ENCODE data around the gene FSD1.

The FSD1 gene

GRCh38 chr19:4354897-4355296, 50.5 kb downstream of the FSD1 start:
- no peak for TF ChIP-seq ZNF274 (IDR thresholded peaks at IDR 0.05; ENCODE audit: low read depth, low read length)
- no peak overlapping the region for H3K4me3 ChIP-seq (ENCODE audit: low read length)

DNA sequence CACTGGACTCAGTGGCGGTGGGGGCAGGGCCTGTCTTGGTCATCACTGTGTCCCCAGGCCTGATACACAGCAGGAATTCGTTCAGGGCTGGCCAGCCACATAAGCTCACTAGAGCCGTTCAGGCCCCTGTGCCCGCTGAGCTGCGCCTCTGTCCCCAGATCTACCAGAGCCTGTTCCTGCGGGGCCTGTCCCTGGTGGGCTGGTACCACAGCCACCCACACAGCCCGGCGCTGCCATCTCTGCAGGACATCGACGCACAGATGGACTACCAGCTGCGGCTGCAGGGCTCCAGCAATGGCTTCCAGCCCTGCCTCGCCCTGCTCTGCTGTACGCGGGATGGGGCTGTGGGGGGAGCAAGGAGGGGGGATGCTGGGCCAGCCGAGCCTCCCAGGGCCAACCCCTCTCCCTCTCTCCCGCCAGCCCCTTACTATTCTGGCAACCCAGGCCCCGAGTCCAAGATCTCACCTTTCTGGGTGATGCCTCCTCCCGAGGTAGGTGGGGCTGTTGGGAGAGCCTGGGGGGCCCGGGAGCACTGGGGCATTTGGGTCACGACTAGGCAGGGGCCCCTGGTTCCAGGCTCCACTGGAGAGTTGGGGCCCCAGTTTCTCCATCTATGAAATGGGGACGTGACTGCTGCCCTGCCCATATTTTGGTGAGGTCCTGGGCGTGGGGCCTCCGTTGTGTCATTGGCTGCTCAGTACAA, 52.8 kb downstream of the FSD1 start:
- no peak overlapping the region for H3K4me3 ChIP-seq (ENCODE audit: low read length)
- no peak for TF ChIP-seq ZNF274 (IDR thresholded peaks at IDR 0.05; ENCODE audit: low read depth, low read length)

- H3K4me3 ChIP-seq (ENCODE audit: low read length): no peak overlapping the region
- TF ChIP-seq ZNF274 (IDR thresholded peaks at IDR 0.05; ENCODE audit: low read depth, low read length): no peak
Observed at GRCh38 chr19:4357921-4358326, 53.5 kb downstream of the FSD1 start.

DNA sequence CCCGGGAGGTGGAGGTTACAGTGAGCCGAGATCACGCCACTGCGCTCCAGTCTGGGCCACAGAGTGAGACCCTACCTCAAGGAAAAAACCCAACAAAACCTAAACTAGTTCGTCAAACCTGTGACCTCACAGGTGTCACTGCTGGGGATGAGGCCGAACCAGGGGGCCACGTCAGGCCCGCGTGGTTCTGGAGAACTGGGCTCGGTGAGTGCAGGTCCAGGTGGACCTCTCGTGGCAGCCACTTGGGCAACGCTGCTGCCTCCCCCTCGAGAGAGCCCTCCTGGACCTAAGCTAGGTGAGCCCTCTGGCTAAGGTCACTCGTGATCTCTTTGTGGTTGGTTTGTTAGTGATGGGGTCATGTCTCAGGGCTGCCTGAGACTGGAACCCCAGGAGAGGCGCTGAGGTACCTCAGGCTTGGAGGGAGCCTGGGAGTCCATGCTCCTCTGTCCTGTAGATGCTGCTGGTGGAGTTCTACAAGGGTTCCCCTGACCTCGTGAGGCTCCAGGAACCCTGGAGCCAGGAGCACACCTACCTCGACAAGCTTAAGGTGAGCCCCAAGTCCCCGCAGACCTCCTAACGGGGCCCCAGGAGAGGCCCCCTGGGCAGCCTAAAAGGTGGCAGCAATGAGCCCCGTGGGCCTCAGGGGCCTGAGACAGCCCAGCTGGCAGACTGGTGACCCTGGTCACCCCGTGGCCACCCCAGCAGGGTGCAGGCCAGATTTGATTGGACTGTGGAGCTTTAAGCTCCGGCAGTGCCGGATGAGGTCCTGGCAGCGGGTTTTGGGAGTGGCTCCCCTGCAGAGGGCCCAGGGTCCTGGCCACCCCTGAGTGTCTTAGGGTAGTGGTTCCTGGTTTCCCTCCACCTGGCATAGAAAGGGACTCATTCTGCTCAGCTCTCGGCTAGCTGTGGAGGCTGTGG, 54.6 kb downstream of the FSD1 start:
- TF ChIP-seq ZNF274 (IDR thresholded peaks at IDR 0.05; ENCODE audit: low read depth, low read length): no peak

DNA sequence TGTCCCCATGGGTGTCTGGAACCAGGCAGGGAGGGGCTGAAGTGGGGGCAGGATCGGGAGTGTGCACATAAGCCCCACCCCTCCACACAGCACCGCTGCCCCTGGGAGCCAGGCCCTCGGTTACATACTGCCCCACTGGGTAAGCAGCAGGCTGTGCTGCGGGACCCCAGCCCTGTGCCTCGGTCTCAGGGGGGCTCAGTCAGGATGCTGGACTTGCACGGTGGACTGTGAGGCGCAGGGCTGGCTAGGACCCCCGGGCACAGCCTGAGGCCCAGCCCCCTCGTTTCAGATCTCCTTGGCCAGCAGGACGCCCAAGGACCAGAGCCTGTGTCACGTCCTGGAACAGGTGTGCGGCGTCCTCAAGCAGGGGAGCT, 55.2 kb downstream of the FSD1 start:
- H3K4me3 ChIP-seq (ENCODE audit: low read length): no peak overlapping the region
- TF ChIP-seq ZNF274 (IDR thresholded peaks at IDR 0.05; ENCODE audit: low read depth, low read length): no peak

More for the DNA sequence above, 54.6 kb downstream of the FSD1 start:
- H3K4me3 ChIP-seq (ENCODE audit: low read length): no peak overlapping the region

GRCh38 chr19:4360081-4360569, 55.7 kb downstream of the FSD1 start:
- TF ChIP-seq ZNF274 (IDR thresholded peaks at IDR 0.05; ENCODE audit: low read depth, low read length): no peak
- H3K4me3 ChIP-seq (ENCODE audit: low read length): no peak overlapping the region

- no peak for TF ChIP-seq ZNF274 (IDR thresholded peaks at IDR 0.05; ENCODE audit: low read depth, low read length)
- no peak overlapping the region for H3K4me3 ChIP-seq (ENCODE audit: low read length)
Observed at GRCh38 chr19:4360641-4361151, 56.3 kb downstream of the FSD1 start.

DNA sequence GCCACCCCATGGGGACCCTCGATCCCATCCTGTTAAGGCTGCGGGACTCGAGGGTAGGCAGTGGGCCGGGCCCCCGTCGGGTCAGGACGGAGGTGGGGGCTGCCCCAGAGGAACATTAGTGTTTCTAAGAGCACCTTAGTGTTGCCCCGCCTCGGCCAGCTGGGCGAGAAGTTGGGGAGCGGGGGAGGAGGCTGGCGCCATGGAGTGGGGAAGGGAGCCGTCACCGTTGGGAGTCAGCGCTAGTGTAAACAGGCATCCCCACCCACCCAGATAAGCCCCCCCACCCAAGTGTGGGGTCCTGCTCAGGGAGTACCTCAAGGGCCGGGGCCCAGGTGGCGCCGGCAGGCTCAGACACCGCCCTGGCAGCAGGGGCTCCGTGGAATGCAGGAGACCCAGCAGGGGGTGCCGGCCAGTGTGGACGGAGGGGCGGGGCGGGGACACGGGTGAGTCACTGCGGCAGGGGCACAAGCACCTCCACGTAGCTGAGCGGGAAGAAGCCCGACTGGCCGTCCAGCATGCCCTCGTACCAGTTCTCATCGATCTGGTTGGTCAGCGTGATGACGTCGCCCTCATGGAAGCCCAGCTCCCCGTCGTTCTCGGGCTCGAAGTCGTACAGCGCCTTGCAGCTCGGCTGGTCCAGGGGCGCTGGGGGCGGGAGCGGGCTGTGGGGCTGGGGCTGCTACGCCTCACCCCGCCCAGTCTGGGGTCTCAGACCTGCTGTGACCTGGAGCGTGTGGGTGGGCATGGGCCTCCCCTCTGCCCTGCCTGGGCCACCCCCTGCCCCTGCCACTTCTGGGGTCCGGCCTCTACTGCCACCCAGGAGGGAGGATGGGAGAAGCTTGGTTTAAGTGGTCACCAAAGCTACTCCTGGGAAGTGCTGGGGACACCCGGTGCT, 57.0 kb downstream of the FSD1 start:
- H3K4me3 ChIP-seq (ENCODE audit: low read length): no peak overlapping the region
- TF ChIP-seq ZNF274 (IDR thresholded peaks at IDR 0.05; ENCODE audit: low read depth, low read length): no peak

- H3K4me3 ChIP-seq (ENCODE audit: low read length): no peak overlapping the region
- no peak for TF ChIP-seq ZNF274 (IDR thresholded peaks at IDR 0.05; ENCODE audit: low read depth, low read length)
Observed at GRCh38 chr19:4362101-4362828, 57.9 kb downstream of the FSD1 start.

DNA sequence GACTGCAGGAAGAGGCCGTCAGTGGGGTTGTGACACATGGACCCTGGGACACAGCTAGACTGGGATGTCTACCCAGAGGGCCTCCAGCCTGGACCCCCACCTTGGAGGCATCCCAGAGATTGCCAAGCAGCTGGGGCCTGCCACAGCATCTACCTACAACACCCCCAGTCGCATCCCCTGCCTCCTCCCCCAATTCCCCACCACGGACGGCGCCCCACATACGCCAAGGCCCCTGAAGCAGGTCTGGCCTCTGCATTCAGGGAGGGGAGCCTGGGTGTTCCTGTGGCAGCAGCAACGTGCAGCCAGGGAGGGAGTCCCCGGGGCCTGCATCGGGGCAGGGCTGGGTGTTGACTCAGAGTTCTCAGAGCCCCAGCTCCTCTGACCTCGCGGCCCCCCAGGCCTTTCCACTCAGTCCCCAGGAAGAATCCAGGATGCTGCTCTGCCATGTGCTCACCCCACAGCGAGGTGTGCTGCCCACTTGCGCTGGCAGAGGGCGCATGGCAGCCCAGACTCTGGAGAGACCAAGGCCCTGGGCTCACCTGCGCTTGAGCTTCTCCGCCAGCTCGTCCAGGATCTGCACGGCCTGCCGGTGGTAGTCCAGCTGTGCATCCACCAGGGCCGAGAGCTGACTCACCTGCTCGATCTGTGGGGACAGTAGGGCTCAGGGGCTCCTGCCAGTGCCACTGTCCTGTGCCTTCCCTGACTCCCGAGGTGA, 58.6 kb downstream of the FSD1 start:
- no peak overlapping the region for H3K4me3 ChIP-seq (ENCODE audit: low read length)
- TF ChIP-seq ZNF274 (IDR thresholded peaks at IDR 0.05; ENCODE audit: low read depth, low read length): no peak

DNA sequence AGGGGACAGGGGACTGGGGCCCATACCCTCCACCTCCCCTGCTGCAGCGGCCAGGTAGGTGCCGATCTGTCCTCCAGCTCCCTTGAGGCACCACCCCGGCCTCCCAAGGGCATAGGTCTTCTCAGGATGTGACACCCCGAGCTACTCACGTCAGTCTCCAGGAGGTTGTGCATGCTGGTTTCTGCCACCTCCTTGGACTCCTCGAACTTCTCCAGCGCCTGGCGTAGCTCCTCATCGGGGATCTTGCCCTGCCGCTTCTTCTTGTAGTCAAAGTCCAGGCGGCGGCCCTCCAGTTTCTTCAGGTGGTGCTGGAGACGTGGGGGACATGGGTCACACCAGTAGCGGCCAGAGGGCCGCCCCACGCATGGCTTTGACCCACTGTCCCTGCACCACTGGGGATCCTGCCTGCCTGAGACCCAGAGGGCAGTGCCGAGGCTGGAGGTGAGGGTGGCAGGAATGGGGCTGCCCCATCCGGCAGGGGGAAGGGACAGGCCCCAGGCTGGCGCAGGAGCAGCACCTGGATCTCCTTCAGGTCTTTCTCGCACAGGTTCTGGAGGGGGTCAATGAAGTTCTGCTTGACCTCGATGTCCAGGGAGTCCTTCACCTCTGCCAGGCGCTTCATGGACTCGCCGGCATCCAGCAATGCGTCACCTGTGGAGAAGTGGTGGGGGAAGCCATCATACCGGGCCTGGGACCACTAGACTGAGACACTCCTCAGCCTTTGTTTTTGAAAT, 59.3 kb downstream of the FSD1 start:
- TF ChIP-seq ZNF274 (IDR thresholded peaks at IDR 0.05; ENCODE audit: low read depth, low read length): no peak
- H3K4me3 ChIP-seq (ENCODE audit: low read length): no peak overlapping the region

- no peak for TF ChIP-seq ZNF274 (IDR thresholded peaks at IDR 0.05; ENCODE audit: low read depth, low read length)
- no peak overlapping the region for H3K4me3 ChIP-seq (ENCODE audit: low read length)
Observed at GRCh38 chr19:4365341-4365740, 60.9 kb downstream of the FSD1 start.
